H1 (cell line): ENCODE data around the gene DCAF8. TPM values are rescaled to one million over a fixed set of nuclear protein-coding genes. Genes with fewer than 3 reads are reported as not detected.

Experiments
- TBP ChIP-seq: IDR thresholded peaks from 2 replicates; pipeline ENCODE4 v1.6.1; 2011; ENCODE audit warnings: low read depth, low read length, improper control_type of control experiment
- polyA plus RNA-seq, 7 experiments: library from polyadenylated mRNA; depleted of rRNA in 3 of 7; stranded (reverse) in 5 of 7; unstranded in 2 of 7; fragments of >200 nt in 5 of 7; fragments of 200-250 nt in 2 of 7; gene quantifications; 1 replicate in 5 of 7; 2 replicates in 1 of 7; 4 replicates in 1 of 7; pipeline versions ENCODE4 v1.2.1 to v1.2.3, GENCODE V29; 2011 to 2013; ENCODE audit warnings: missing spikeins in 2 of 7, mixed read lengths in 2 of 7
- total RNA-seq: library from RNA; stranded (reverse); fragmentation: NEBNext Ultra II Directional; extraction: Animal tissue kit (Norgen Biotek cat#: 25700); gene quantifications from 2 replicates; pipeline ENCODE4 v1.2.1, GENCODE V29; 2021
- TF ChIP-seq, protein P1 (sequence below), 3 experiments: IDR thresholded peaks; 1 replicate in 2 of 3; 2 replicates in 1 of 3; pipeline versions ENCODE4 v1.5.1 to v1.6.1; 2011; ENCODE audit warnings: low read length in 3 of 3, mild to moderate bottlenecking in 3 of 3, inconsistent platforms in 2 of 3, low read depth in 1 of 3, moderate library complexity in 1 of 3; ENCODE audit not compliant: insufficient read depth in 1 of 3; ENCODE audit errors: control extremely low read depth in 1 of 3
- TF ChIP-seq, protein P2 (sequence below): IDR thresholded peaks from 2 replicates; pipeline ENCODE4 v1.6.1; 2011; ENCODE audit warnings: low read length, improper control_type of control experiment

Gene DCAF8
- total and polyA plus RNA-seq, 2 of the 8 experiments (the other 6 are each of a cell fraction or from before 2014, with no cell fraction given): 68.2 to 110 TPM

DNA sequence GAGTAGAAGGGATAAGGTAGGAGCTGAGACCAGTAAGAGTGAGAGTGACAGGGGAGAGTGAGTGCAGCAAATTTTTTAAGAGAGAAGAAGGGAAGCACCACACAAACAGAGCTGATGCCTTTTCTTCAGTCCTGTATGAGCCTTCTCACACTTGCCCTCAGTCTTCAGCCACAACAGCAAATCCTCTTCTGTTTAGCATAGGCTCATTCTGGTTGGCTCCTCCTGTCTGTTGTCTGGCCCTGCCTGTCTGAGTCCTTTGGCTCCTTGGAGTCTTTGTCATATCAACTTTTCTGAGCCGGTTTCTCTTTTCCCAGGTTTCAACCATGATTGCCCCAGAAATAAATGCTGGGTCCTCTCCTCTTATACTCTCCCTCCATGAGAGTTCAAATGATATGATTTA lies 84.7 kb downstream of the DCAF8 start (continued):
- TF ChIP-seq, protein P1, sequence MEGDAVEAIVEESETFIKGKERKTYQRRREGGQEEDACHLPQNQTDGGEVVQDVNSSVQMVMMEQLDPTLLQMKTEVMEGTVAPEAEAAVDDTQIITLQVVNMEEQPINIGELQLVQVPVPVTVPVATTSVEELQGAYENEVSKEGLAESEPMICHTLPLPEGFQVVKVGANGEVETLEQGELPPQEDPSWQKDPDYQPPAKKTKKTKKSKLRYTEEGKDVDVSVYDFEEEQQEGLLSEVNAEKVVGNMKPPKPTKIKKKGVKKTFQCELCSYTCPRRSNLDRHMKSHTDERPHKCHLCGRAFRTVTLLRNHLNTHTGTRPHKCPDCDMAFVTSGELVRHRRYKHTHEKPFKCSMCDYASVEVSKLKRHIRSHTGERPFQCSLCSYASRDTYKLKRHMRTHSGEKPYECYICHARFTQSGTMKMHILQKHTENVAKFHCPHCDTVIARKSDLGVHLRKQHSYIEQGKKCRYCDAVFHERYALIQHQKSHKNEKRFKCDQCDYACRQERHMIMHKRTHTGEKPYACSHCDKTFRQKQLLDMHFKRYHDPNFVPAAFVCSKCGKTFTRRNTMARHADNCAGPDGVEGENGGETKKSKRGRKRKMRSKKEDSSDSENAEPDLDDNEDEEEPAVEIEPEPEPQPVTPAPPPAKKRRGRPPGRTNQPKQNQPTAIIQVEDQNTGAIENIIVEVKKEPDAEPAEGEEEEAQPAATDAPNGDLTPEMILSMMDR (IDR thresholded peaks at IDR 0.05; ENCODE audit: control extremely low read depth in 1 of 3, insufficient read depth in 1 of 3, low read depth in 1 of 3, low read length in 3 of 3): no peak
- TF ChIP-seq, protein P2, sequence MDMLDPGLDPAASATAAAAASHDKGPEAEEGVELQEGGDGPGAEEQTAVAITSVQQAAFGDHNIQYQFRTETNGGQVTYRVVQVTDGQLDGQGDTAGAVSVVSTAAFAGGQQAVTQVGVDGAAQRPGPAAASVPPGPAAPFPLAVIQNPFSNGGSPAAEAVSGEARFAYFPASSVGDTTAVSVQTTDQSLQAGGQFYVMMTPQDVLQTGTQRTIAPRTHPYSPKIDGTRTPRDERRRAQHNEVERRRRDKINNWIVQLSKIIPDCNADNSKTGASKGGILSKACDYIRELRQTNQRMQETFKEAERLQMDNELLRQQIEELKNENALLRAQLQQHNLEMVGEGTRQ: no peak
- no peak for TF ChIP-seq TBP
- TF ChIP-seq, all 59 proteins: peak for 0
